Lung (tissue), 12 donors: ENCODE results near the gene PPP1R12C. TPM values are rescaled to one million over a fixed set of nuclear protein-coding genes. Genes with fewer than 3 reads are reported as not detected.

Source experiments
- ATAC-seq: fragments of 200-7000 bp; cut with Tn5 transposase; one replicate; pipeline ENCODE4 v1.9.1; 2020; ENCODE audit warnings: moderate number of reproducible peaks; ENCODE audit not compliant: insufficient read depth, low FRiP score
- DNase-seq, 3 donors: peaks; one replicate each; pipeline ENCODE4 v3.0.0-alpha.2; 2013 to 2017
- H3K27ac ChIP-seq, 2 donors: one replicate each; pipeline ENCODE4 v1.5.1; 2013; ENCODE audit warnings: mild to moderate bottlenecking in 2 of 2, moderate library complexity in 2 of 2, control low read depth in 1 of 2, inconsistent platforms in 1 of 2, low read depth in 1 of 2, low read length in 1 of 2
- H3K27me3 ChIP-seq, 3 donors: one replicate each; pipeline ENCODE4 v1.5.1; 2013; ENCODE audit warnings: low read length in 2 of 3; ENCODE audit not compliant: control insufficient read depth in 3 of 3, insufficient read depth in 3 of 3
- H3K36me3 ChIP-seq, 4 donors: one replicate each; pipeline ENCODE4 v1.5.1; 2013; ENCODE audit warnings: low read length in 4 of 4, mild to moderate bottlenecking in 1 of 4, moderate library complexity in 1 of 4; ENCODE audit not compliant: control insufficient read depth in 4 of 4, insufficient read depth in 4 of 4
- H3K4me1 ChIP-seq, 5 donors: one replicate each; pipeline ENCODE4 v1.5.1; 2013; ENCODE audit warnings: low read length in 5 of 5, mild to moderate bottlenecking in 2 of 5, moderate library complexity in 1 of 5; ENCODE audit not compliant: control insufficient read depth in 5 of 5, insufficient read depth in 5 of 5
- H3K4me3 ChIP-seq: one replicate; pipeline ENCODE4 v1.5.1; 2013; ENCODE audit warnings: mild to moderate bottlenecking, control low read depth, moderate library complexity
- H3K9ac ChIP-seq, 2 donors: one replicate each; pipeline ENCODE4 v1.5.1; 2013; ENCODE audit warnings: low read length in 2 of 2, control low read depth in 1 of 2; ENCODE audit not compliant: insufficient read depth in 1 of 2
- H3K9me3 ChIP-seq, 4 donors: one replicate each; pipeline ENCODE4 v1.5.1; 2013; ENCODE audit warnings: low read length in 3 of 4, mild to moderate bottlenecking in 1 of 4, moderate library complexity in 1 of 4; ENCODE audit not compliant: control insufficient read depth in 4 of 4, insufficient read depth in 3 of 4
- WGBS, 2 donors: extraction: QIAGEN DNeasy Blood & Tissue Kit; methylation state at CpG; one replicate each; pipeline ENCODE4 v1.1.7; 2013; 5-methylcytosine and 5-hydroxymethylcytosine counted together
- polyA plus RNA-seq, 2 donors: library from polyadenylated mRNA; stranded (reverse); fragments of 200-250 nt; gene quantifications; one replicate each; pipeline ENCODE4 v1.2.1, GENCODE V29; 2013
- total RNA-seq, 2 donors: library from RNA; depleted of rRNA in 1 of 2; stranded (reverse); fragments of >200 nt in 1 of 2; gene quantifications; one replicate each; pipeline ENCODE4 v1.2.1, GENCODE V29; 2014 to 2021
- TF ChIP-seq, protein P1 (sequence below): IDR thresholded peaks from 2 replicates; pipeline ENCODE4 v1.5.1; 2012; ENCODE audit warnings: mild to moderate bottlenecking; ENCODE audit errors: control extremely low read depth, extremely low read depth
- donor health status: control.
- donor health status: control.
- donor health status: Bipolar disorder and iron deficiency.
- donor health status: healthy.
- donor health status: DM: yes; HTN: yes; CAD: no.

Gene PPP1R12C
- total and polyA plus RNA-seq, 4 donors: 47.4 to 163 (median 111) TPM

DNA sequence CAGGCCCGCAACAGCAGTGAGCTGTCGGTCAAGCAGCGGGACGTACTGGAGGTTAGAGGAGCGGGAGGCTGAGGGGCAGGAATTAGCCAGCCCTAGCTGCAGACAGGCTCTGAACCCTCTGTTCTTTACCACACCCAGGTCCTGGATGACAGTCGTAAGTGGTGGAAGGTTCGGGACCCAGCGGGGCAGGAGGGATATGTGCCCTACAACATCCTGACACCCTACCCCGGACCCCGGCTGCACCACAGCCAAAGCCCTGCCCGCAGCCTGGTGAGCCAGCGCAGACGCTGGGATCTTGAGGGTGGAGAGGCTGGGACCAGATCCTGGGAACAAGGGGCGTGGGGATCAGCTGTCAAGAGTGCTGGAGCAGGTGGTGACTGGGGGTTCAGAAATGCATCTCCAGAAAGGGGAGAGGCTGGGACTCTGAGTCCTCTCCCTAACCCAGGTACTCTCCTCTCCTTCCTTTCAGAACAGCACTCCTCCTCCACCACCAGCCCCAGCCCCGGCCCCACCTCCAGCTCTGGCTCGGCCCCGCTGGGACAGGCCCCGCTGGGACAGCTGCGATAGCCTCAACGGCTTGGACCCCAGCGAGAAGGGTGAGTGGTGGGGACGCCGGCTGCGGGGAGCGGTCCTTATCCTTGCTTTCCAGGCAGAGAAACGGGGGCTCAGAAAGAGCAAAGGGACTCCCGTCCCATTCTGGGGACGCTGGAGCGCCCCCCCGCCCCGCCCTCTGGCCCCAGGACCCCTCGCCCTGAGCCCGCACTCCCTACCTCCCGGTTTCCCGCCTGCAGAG is 31.3 kb downstream of the PPP1R12C start:
- Histone ChIP-seq H3K9me3 (peaks cover 0 to 2% (median 0%) of the 10 kb centered on the region in 4 donors), H3K27ac (no peak overlapping the region), H3K4me1 (peaks cover 0 to 17% (median 4%) of the 10 kb centered on the region in 5 donors), H3K36me3 (peaks cover 0 to 7% (median 2%) of the 10 kb centered on the region in 4 donors), H3K27me3 (peaks cover 0 to 59% (median 41%) of the 10 kb centered on the region in 3 donors), H3K4me3 (no peak overlapping the region), H3K9ac (no peak overlapping the region)
- TF ChIP-seq, protein P1, sequence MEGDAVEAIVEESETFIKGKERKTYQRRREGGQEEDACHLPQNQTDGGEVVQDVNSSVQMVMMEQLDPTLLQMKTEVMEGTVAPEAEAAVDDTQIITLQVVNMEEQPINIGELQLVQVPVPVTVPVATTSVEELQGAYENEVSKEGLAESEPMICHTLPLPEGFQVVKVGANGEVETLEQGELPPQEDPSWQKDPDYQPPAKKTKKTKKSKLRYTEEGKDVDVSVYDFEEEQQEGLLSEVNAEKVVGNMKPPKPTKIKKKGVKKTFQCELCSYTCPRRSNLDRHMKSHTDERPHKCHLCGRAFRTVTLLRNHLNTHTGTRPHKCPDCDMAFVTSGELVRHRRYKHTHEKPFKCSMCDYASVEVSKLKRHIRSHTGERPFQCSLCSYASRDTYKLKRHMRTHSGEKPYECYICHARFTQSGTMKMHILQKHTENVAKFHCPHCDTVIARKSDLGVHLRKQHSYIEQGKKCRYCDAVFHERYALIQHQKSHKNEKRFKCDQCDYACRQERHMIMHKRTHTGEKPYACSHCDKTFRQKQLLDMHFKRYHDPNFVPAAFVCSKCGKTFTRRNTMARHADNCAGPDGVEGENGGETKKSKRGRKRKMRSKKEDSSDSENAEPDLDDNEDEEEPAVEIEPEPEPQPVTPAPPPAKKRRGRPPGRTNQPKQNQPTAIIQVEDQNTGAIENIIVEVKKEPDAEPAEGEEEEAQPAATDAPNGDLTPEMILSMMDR: no peak
- DNase-seq: no peak
- WGBS, 2 donors: 38% methylated on average over 32 to 35 of the region's 35 CpGs
- ATAC-seq: no peak

DNA sequence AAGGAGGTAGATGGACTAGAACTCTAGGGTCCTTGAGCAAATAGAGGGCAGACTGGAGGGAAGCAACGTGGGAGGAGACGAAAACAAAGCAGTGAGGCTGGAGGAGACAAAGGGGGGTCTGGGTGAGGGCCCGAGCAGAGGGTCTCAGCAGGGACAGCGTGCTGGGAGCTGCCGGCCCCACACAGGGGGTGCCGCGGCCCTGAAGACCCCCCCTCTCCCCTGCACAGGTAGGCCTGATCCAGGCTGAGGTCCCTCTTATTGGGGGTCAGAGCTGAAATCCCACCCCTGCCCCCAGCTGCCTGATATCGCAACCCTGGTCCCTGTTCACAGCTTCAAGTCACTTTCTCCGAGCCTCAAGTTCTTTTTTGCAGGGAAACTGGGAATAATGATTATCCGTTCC is 33.0 kb downstream of the PPP1R12C start:
- H3K4me3 ChIP-seq: no peak overlapping the region
- ATAC-seq: no peak
- peaks cover 0 to 5% (median 0%) of the 10 kb centered on the region in 4 donors for H3K9me3 ChIP-seq
- DNase-seq: no peak
- peaks cover 0 to 24% (median 4%) of the 10 kb centered on the region in 5 donors for H3K4me1 ChIP-seq
- no peaks in the 10 kb centered on the region for H3K36me3 ChIP-seq
- WGBS, 2 donors: 82 to 87% methylated on average over 10 of the region's 10 CpGs
- H3K27me3 ChIP-seq: peaks cover 0 to 73% (median 54%) of the 10 kb centered on the region in 3 donors
- TF ChIP-seq, protein P1: no peak
- H3K27ac ChIP-seq: no peak overlapping the region
- no peak overlapping the region for H3K9ac ChIP-seq

DNA sequence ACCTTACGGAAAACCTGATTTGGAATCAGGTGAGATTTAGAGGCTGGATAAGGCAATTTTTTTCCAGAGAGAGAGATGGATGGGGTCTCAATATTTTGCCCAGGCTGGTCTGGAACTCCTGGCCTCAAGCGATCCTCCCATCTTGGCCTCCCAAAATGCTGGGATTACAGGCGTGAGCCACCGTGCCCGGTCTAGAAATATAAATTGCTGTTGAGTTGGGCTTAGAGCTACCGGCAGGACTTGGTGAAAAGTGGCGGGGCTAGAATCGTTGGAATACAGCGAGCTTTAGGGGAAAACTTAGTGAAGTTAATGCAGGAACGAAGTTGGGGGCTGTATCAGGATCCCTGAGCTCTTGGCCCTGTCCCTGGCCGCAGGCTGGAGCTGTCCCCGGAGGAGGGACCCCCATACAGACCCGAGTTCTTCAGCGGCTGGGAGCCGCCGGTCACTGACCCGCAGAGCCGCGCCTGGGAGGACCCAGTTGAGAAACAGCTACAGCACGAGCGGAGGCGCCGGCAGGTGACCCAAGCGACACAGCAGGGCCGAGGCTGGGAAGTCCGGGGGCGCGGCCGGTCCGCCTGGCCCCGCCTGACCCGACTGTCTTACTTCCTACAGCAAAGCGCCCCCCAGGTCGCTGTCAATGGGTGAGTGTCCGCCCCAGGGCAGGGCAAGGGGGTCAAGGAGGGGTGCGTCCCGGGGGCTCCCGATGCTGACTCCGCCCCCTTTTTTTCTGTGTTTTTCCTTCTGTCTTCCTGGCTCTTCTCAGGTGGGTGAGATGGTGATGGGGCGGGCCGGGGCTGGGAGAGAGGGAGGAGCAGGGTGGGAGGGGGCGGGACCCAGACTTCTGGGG is 34.2 kb downstream of the PPP1R12C start:
- Histone ChIP-seq H3K36me3 (no peaks in the 10 kb centered on the region), H3K27ac (no peak overlapping the region), H3K4me3 (no peak overlapping the region), H3K4me1 (peaks cover 0 to 25% (median 4%) of the 10 kb centered on the region in 5 donors), H3K27me3 (peaks cover 0 to 74% (median 60%) of the 10 kb centered on the region in 3 donors), H3K9ac (no peak overlapping the region), H3K9me3 (peaks cover 0 to 5% (median 0%) of the 10 kb centered on the region in 4 donors)
- DNase-seq (no peak), ATAC-seq (no peak)
- WGBS, 2 donors: 44 to 46% methylated on average over 42 of the region's 42 CpGs
- TF ChIP-seq, protein P1: no peak
